Stimulated activated naive CD8-positive, alpha-beta T cell treated with anti-CD3 and anti-CD28 coated beads, Interleukin-15, amount 100 ng/mL, for 72 hours (primary cell): Measurements from ENCODE around the gene SMAD2.

Experiments used
- ATAC-seq: fragments of 150-1000 bp; cut with Tn5 transposase; 2 replicates; pipeline ENCODE4 v1.10.0; 2021; ENCODE audit warnings: mild to moderate bottlenecking, moderate library complexity
- DNase-seq, 2 donors: peaks; one replicate each; pipeline ENCODE4 v3.0.0; 2021 to 2022
- H3K27ac Mint-ChIP-seq, 2 donors: one replicate each; pipeline ENCODE4 v1.8.0; 2022; ENCODE audit warnings: mild to moderate bottlenecking in 2 of 2, mixed read lengths in 2 of 2, moderate library complexity in 2 of 2
- H3K27me3 Mint-ChIP-seq: one replicate; pipeline ENCODE4 v1.8.0; 2022; ENCODE audit warnings: mixed read lengths
- H3K4me1 Mint-ChIP-seq: one replicate; pipeline ENCODE4 v1.8.0; 2022; ENCODE audit warnings: mild to moderate bottlenecking, mixed read lengths
- H3K4me3 Mint-ChIP-seq, 2 donors: one replicate each; pipeline ENCODE4 v1.8.0; 2022; ENCODE audit warnings: mild to moderate bottlenecking in 2 of 2, mixed read lengths in 2 of 2, moderate library complexity in 1 of 2
- H3K9me3 Mint-ChIP-seq, 2 donors: one replicate each; pipeline ENCODE4 v1.8.0; 2022; ENCODE audit warnings: mixed read lengths in 2 of 2

Gene SMAD2

GRCh38 chr18:47893047-47893446 is 37.4 kb downstream of the SMAD2 start:
- ATAC-seq (no peak), DNase-seq (no peak)
- Mint-ChIP-seq H3K27ac (peak overlapping the region in 1 of 2 donors; percentile 55), H3K27me3 (no peaks in the 10 kb centered on the region), H3K4me1 (peaks cover 55% of the 10 kb centered on the region), H3K9me3 (no peaks in the 10 kb centered on the region), H3K4me3 (no peak overlapping the region)

GRCh38 chr18:47888156-47888555 is 42.3 kb downstream of the SMAD2 start:
- DNase-seq, result no peak
- Mint-ChIP-seq H3K27ac (no peak overlapping the region), H3K4me3 (no peak overlapping the region), H3K4me1 (peaks cover 44% of the 10 kb centered on the region), H3K9me3 (no peaks in the 10 kb centered on the region), H3K27me3 (no peaks in the 10 kb centered on the region)
- no peak for ATAC-seq

GRCh38 chr18:47887227-47887626 is 43.2 kb downstream of the SMAD2 start:
- Mint-ChIP-seq H3K9me3 (no peaks in the 10 kb centered on the region), H3K27ac (no peak overlapping the region), H3K4me1 (peaks cover 44% of the 10 kb centered on the region), H3K4me3 (no peak overlapping the region), H3K27me3 (no peaks in the 10 kb centered on the region)
- DNase-seq, result no peak
- ATAC-seq, result no peak

GRCh38 chr18:47883771-47884413 is 46.6 kb downstream of the SMAD2 start:
- DNase-seq (peak in 1 of 2 donors; percentile 35), ATAC-seq (peak; percentile 88)
- Mint-ChIP-seq H3K4me1 (peaks cover 36% of the 10 kb centered on the region), H3K9me3 (peaks cover 0 to 7% of the 10 kb centered on the region in 2 donors), H3K4me3 (no peak overlapping the region), H3K27me3 (no peaks in the 10 kb centered on the region), H3K27ac (peak overlapping the region in 1 of 2 donors; percentile 38)

GRCh38 chr18:47882641-47883040 is 47.8 kb downstream of the SMAD2 start:
- DNase-seq (no peak), ATAC-seq (no peak)
- Mint-ChIP-seq H3K27me3 (no peaks in the 10 kb centered on the region), H3K4me1 (peaks cover 24% of the 10 kb centered on the region), H3K27ac (no peak overlapping the region), H3K4me3 (no peak overlapping the region), H3K9me3 (peaks cover 0 to 7% of the 10 kb centered on the region in 2 donors)

GRCh38 chr18:47881752-47882455 is 48.6 kb downstream of the SMAD2 start:
- DNase-seq (no peak), ATAC-seq (no peak)
- H3K27me3 Mint-ChIP-seq, result no peaks in the 10 kb centered on the region
- H3K9me3 Mint-ChIP-seq, result peaks cover 0 to 7% of the 10 kb centered on the region in 2 donors
- H3K27ac Mint-ChIP-seq, result no peak overlapping the region
- H3K4me3 Mint-ChIP-seq, result no peak overlapping the region
- H3K4me1 Mint-ChIP-seq, result peaks cover 20% of the 10 kb centered on the region

- Mint-ChIP-seq H3K4me3 (no peak overlapping the region), H3K27me3 (no peaks in the 10 kb centered on the region), H3K27ac (no peak overlapping the region), H3K4me1 (peaks cover 19% of the 10 kb centered on the region), H3K9me3 (peaks cover 0 to 7% of the 10 kb centered on the region in 2 donors)
- DNase-seq, result no peak
- no peak for ATAC-seq
Observed at GRCh38 chr18:47881042-47881441, 49.4 kb downstream of the SMAD2 start.

- H3K4me3 Mint-ChIP-seq, result no peak overlapping the region
- DNase-seq (no peak), ATAC-seq (no peak)
- H3K9me3 Mint-ChIP-seq, result peaks cover 0 to 7% of the 10 kb centered on the region in 2 donors
- H3K27ac Mint-ChIP-seq, result no peak overlapping the region
- H3K27me3 Mint-ChIP-seq, result no peaks in the 10 kb centered on the region
- H3K4me1 Mint-ChIP-seq, result peaks cover 16% of the 10 kb centered on the region
Observed at GRCh38 chr18:47877892-47878291, 52.6 kb downstream of the SMAD2 start.

- Mint-ChIP-seq H3K4me1 (peaks cover 21% of the 10 kb centered on the region), H3K27ac (no peak overlapping the region), H3K27me3 (no peaks in the 10 kb centered on the region), H3K9me3 (peaks cover 0 to 7% of the 10 kb centered on the region in 2 donors), H3K4me3 (no peak overlapping the region)
- DNase-seq (no peak), ATAC-seq (no peak)
Observed at GRCh38 chr18:47876813-47877212, 53.6 kb downstream of the SMAD2 start.

- H3K27ac Mint-ChIP-seq, result peak overlapping the region; percentile 35 to 83
Observed at GRCh38 chr18:47873625-47874024, 56.8 kb downstream of the SMAD2 start.

GRCh38 chr18:47872426-47872825 is 58.0 kb downstream of the SMAD2 start:
- no peaks in the 10 kb centered on the region for H3K9me3 Mint-ChIP-seq
- no peak overlapping the region for H3K27ac Mint-ChIP-seq
- no peaks in the 10 kb centered on the region for H3K27me3 Mint-ChIP-seq
- H3K4me3 Mint-ChIP-seq, result no peak overlapping the region
- ATAC-seq, result no peak
- peaks cover 21% of the 10 kb centered on the region for H3K4me1 Mint-ChIP-seq
- DNase-seq, result no peak

More at GRCh38 chr18:47873625-47874024, 56.8 kb downstream of the SMAD2 start:
- no peaks in the 10 kb centered on the region for H3K27me3 Mint-ChIP-seq
- ATAC-seq, result no peak
- H3K4me3 Mint-ChIP-seq, result no peak overlapping the region
- no peak for DNase-seq
- no peaks in the 10 kb centered on the region for H3K9me3 Mint-ChIP-seq
- peaks cover 21% of the 10 kb centered on the region for H3K4me1 Mint-ChIP-seq

GRCh38 chr18:47871288-47871687 is 59.2 kb downstream of the SMAD2 start:
- Mint-ChIP-seq H3K27ac (no peak overlapping the region), H3K4me3 (no peak overlapping the region), H3K27me3 (no peaks in the 10 kb centered on the region), H3K9me3 (no peaks in the 10 kb centered on the region), H3K4me1 (peaks cover 21% of the 10 kb centered on the region)
- ATAC-seq (no peak), DNase-seq (no peak)

- Mint-ChIP-seq H3K27ac (no peak overlapping the region), H3K9me3 (no peaks in the 10 kb centered on the region), H3K4me1 (peaks cover 21% of the 10 kb centered on the region), H3K4me3 (no peak overlapping the region), H3K27me3 (no peaks in the 10 kb centered on the region)
- ATAC-seq (no peak), DNase-seq (no peak)
Observed at GRCh38 chr18:47870605-47871004, 59.9 kb downstream of the SMAD2 start.

- H3K27me3 Mint-ChIP-seq, result no peaks in the 10 kb centered on the region
- no peak overlapping the region for H3K4me3 Mint-ChIP-seq
- H3K27ac Mint-ChIP-seq, result no peak overlapping the region
- H3K4me1 Mint-ChIP-seq, result peaks cover 8% of the 10 kb centered on the region
- DNase-seq (no peak), ATAC-seq (no peak)
- H3K9me3 Mint-ChIP-seq, result no peaks in the 10 kb centered on the region
Observed at GRCh38 chr18:47868744-47869143, 61.7 kb downstream of the SMAD2 start.

GRCh38 chr18:47865183-47865582 is 65.3 kb downstream of the SMAD2 start:
- no peaks in the 10 kb centered on the region for H3K9me3 Mint-ChIP-seq
- no peak overlapping the region for H3K4me3 Mint-ChIP-seq
- no peak for DNase-seq
- no peak overlapping the region for H3K27ac Mint-ChIP-seq
- ATAC-seq, result no peak
- H3K27me3 Mint-ChIP-seq, result no peaks in the 10 kb centered on the region
- no peaks in the 10 kb centered on the region for H3K4me1 Mint-ChIP-seq

- no peaks in the 10 kb centered on the region for H3K27me3 Mint-ChIP-seq
- DNase-seq (no peak), ATAC-seq (no peak)
- no peak overlapping the region for H3K27ac Mint-ChIP-seq
- H3K9me3 Mint-ChIP-seq, result peaks cover 5 to 13% of the 10 kb centered on the region in 2 donors
- no peaks in the 10 kb centered on the region for H3K4me1 Mint-ChIP-seq
- no peak overlapping the region for H3K4me3 Mint-ChIP-seq
Observed at GRCh38 chr18:47863041-47863440, 67.4 kb downstream of the SMAD2 start.
